Natural killer cell treated with Interleukin-12 subunit alpha and Interleukin-12 subunit beta and Interleukin-15 and Interleukin-18, amount 100 ng/mL, for 72 hours (primary cell): Measurements from ENCODE around the gene ITGB5. TPM values are rescaled to one million over a fixed set of nuclear protein-coding genes. Genes with fewer than 3 reads are reported as not detected.

ENCODE experiments used
- ATAC-seq, 2 donors: fragments of 150-1000 bp; cut with Tn5 transposase in 1 of 2; sonication (Bioruptor Pico), chemical (Tn5 transposase) in 1 of 2; 2 replicates each; pipeline ENCODE4 v1.10.0; 2021
- DNase-seq: peaks from one replicate; pipeline ENCODE4 v3.0.0; 2022; ENCODE audit warnings: low spot score
- H3K27ac Mint-ChIP-seq, 2 donors: 1 replicate in 1 of 2; 2 replicates in 1 of 2; pipeline ENCODE4 v1.8.0; 2022; ENCODE audit warnings: mixed read lengths in 2 of 2, mild to moderate bottlenecking in 1 of 2, moderate library complexity in 1 of 2
- H3K27me3 Mint-ChIP-seq, 2 donors: 1 replicate in 1 of 2; 2 replicates in 1 of 2; pipeline ENCODE4 v1.8.0; 2022; ENCODE audit warnings: mixed read lengths in 2 of 2
- H3K36me3 Mint-ChIP-seq: one replicate; pipeline ENCODE4 v1.8.0; 2022; ENCODE audit warnings: mixed read lengths
- H3K4me1 Mint-ChIP-seq, 2 donors: 1 replicate in 1 of 2; 2 replicates in 1 of 2; pipeline ENCODE4 v1.8.0; 2022; ENCODE audit warnings: low read depth in 2 of 2, mixed read lengths in 2 of 2, mild to moderate bottlenecking in 1 of 2
- H3K4me3 Mint-ChIP-seq: one replicate; pipeline ENCODE4 v1.8.0; 2022; ENCODE audit warnings: mixed read lengths
- H3K9me3 Mint-ChIP-seq: 2 replicates; pipeline ENCODE4 v1.8.0; 2022; ENCODE audit warnings: mixed read lengths
- total RNA-seq, 2 donors: library from RNA; stranded (reverse); gene quantifications; one replicate each; pipeline ENCODE4 v1.2.3, GENCODE V29; 2022

ITGB5 gene
- total RNA-seq, 2 donors from 2014 or later: 0.17 TPM; not detected in 1

GRCh38 chr3:124885466-124886167 lies 1.5 kb downstream of the ITGB5 start:
- DNase-seq (no peak), ATAC-seq (no peak)
- peak overlapping the region; percentile 47 for H3K4me3 Mint-ChIP-seq
- no peaks in the 10 kb centered on the region for H3K36me3 Mint-ChIP-seq
- no peak overlapping the region for H3K27ac Mint-ChIP-seq
- peaks cover 30 to 59% of the 10 kb centered on the region in 2 donors for H3K27me3 Mint-ChIP-seq
- no peaks in the 10 kb centered on the region for H3K9me3 Mint-ChIP-seq
- peaks cover 0 to 5% of the 10 kb centered on the region in 2 donors for H3K4me1 Mint-ChIP-seq

DNA sequence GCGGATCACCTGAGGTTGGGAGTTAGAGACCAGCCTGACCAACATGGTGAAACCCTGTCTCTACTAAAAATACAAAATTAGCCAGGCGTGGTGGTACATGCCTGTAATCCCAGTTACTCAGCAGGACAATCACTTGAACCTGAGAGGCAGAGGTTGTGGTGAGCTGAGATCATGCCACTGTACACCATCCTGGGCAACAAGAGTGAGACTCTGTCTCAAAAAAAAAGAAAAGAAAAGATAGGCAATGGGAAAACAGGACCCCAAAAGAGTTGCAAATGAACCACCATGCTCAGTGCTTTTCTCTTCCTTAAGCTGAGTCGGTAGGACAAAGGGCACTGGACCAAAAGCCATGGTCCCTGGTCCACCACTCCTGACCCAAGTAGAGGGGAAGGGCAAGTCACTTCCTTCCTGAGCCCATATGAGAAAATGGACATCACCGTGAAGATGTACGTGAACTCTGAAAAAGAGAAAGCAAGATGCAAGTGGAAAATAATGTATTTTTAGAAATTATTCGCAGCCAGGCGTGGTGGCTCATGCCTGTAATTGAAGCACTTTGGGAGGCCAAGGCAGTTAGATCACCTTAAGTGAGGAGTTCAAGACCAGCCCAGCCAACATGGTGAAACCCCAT lies 2.6 kb downstream of the ITGB5 start:
- H3K36me3 Mint-ChIP-seq: no peaks in the 10 kb centered on the region

DNA sequence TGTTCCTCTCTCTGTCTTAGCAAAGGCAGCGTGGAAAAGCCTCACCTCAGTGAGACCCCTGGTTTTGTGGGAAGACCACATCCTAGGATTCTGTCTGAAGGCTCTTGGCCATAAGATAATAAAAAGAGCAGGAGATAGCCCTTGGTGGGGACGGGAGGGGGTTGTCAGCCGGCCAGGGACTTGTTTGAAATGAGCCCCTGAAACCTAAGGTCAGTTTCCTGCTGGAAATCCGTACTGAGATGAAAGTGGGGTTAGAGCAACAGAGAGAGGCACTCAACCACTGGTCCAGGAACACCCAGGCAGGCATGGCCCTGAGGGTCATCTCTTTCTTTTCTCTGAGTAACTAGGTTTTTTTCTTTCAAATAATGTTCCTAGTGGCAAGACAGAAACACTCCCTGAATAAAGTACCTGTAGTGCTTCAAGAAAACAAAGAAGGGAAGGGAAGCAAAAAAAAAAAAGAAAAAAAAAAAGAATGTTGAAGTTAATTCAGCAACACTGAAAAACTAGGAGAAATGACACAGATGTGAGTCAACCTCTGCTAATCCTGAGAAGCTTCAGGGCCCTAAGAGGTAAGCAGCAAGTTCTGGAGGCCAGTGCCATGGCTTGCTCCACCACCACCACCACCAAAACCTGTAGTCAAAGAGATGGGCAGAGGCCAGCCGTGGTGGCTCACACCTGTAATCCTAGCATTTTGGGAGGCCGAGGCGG lies 3.2 kb downstream of the ITGB5 start:
- DNase-seq: no peak
- peaks cover 6 to 10% of the 10 kb centered on the region in 2 donors for H3K4me1 Mint-ChIP-seq
- H3K27me3 Mint-ChIP-seq: peaks cover 24 to 56% of the 10 kb centered on the region in 2 donors
- H3K27ac Mint-ChIP-seq: no peak overlapping the region
- H3K36me3 Mint-ChIP-seq: no peaks in the 10 kb centered on the region
- no peak overlapping the region for H3K4me3 Mint-ChIP-seq
- H3K9me3 Mint-ChIP-seq: no peaks in the 10 kb centered on the region
- no peak for ATAC-seq

More for the DNA sequence above, 2.6 kb downstream of the ITGB5 start:
- Mint-ChIP-seq H3K4me1 (peaks cover 0 to 5% of the 10 kb centered on the region in 2 donors), H3K27ac (no peak overlapping the region), H3K27me3 (peaks cover 24 to 56% of the 10 kb centered on the region in 2 donors), H3K4me3 (no peak overlapping the region), H3K9me3 (no peaks in the 10 kb centered on the region)
- DNase-seq (no peak), ATAC-seq (no peak)

GRCh38 chr3:124882816-124883747 lies 4.1 kb downstream of the ITGB5 start:
- ATAC-seq (no peak), DNase-seq (no peak)
- H3K27me3 Mint-ChIP-seq: peaks cover 21 to 52% of the 10 kb centered on the region in 2 donors
- peaks cover 12 to 15% of the 10 kb centered on the region in 2 donors for H3K4me1 Mint-ChIP-seq
- no peaks in the 10 kb centered on the region for H3K9me3 Mint-ChIP-seq
- no peak overlapping the region for H3K27ac Mint-ChIP-seq
- no peak overlapping the region for H3K4me3 Mint-ChIP-seq
- no peaks in the 10 kb centered on the region for H3K36me3 Mint-ChIP-seq

DNA sequence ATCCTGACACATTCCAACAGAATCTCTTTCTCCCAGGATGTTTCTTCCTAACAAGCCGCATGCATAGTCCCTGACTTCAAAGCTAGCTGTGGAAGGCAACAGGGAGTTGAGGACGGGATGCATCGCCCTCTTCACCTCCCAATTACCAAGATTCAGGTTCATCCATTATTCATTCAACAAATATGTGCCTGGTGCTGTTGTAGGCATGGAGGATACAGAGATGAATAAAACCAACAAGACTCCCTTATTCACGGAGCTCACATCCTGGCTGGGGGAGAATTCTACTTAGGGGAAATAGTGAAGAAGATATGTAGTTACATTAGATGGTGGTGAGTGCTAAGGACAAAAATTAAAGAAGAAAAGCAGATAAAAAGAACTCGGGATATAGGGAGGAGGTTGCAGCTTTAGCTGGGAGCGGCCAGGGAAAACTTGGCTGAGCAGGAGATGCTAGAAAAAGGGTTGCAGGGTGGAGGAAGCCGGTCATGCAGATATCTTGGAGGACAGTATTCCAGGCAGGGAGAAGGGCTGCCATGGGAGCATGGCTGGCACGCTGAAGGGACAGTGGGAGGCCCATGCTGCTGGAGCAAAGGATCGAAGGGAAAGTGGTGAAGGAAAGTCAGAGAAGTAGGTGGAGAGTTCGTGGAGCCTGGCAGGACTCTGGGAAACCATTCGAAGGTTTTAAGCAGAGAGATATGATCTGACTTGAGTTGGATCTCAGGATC lies 5.0 kb downstream of the ITGB5 start:
- H3K27me3 Mint-ChIP-seq: peaks cover 21 to 49% of the 10 kb centered on the region in 2 donors
- H3K27ac Mint-ChIP-seq: no peak overlapping the region
- DNase-seq (no peak), ATAC-seq (no peak)
- H3K4me3 Mint-ChIP-seq: no peak overlapping the region
- peaks cover 12 to 15% of the 10 kb centered on the region in 2 donors for H3K4me1 Mint-ChIP-seq
- no peaks in the 10 kb centered on the region for H3K9me3 Mint-ChIP-seq
- no peaks in the 10 kb centered on the region for H3K36me3 Mint-ChIP-seq

DNA sequence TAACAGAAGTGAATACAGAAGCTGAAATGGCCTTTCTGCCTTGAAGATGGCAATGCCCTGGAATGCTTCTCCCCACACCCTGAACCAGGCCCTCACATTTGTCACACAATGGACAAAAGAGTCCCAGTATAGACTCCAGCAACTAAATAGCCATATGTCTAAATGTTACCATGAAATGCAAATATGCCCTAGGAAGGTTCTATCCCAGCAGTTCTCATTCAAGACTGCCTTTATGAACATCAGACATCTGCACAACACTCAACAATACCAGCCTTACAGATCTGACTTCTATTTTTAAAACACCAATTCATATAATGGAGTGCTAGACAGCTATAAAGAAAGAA lies 7.9 kb downstream of the ITGB5 start:
- ATAC-seq (no peak), DNase-seq (no peak)
- Mint-ChIP-seq H3K27me3 (peaks cover 13 to 35% of the 10 kb centered on the region in 2 donors), H3K9me3 (no peaks in the 10 kb centered on the region), H3K4me1 (peaks cover 10 to 12% of the 10 kb centered on the region in 2 donors), H3K36me3 (no peaks in the 10 kb centered on the region), H3K27ac (peak overlapping the region in 1 of 2 donors; percentile 2), H3K4me3 (peak overlapping the region; percentile 4)

DNA sequence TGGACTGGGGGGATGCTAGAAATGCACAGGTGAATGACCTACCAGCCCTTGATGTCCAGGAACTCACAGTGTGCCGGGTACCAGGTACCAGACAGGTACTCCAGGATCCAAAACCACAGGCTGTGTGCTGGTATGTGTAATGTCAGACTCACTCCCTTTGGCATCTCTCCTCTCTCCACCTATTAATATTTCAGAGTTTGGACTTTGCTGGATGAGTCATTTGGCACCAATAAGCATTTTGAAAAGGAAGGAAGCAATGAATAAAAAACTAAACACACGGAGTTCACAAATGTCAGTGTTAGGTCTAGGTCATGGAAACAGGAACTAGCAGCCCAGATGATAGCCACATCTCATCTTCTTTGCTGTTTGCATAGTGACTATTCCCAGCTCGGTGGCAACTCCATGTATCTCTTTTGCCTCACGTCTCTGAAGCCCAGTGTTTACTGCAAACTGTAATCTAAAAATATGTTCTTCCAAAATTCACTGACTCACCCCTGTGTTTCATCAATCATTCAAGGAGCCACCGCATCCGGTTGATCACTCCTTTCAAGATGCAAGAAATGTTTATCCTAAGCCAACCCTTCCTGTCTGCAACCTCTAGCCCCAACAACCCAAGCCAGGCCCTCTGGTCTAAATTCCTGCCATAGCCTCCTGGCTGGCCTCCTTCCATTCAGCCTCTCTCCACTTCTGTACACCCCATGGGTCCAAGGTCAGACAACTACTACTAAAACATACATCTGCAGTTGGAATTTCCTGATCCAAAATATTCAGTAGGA lies 8.4 kb downstream of the ITGB5 start:
- no peaks in the 10 kb centered on the region for H3K36me3 Mint-ChIP-seq
- peaks cover 10 to 12% of the 10 kb centered on the region in 2 donors for H3K4me1 Mint-ChIP-seq
- DNase-seq: no peak
- peak in 1 of 2 donors; percentile 69 for ATAC-seq
- H3K27me3 Mint-ChIP-seq: peaks cover 9 to 29% of the 10 kb centered on the region in 2 donors
- peak overlapping the region in 1 of 2 donors; percentile 2 for H3K27ac Mint-ChIP-seq
- peak overlapping the region; percentile 4 for H3K4me3 Mint-ChIP-seq
- H3K9me3 Mint-ChIP-seq: no peaks in the 10 kb centered on the region

DNA sequence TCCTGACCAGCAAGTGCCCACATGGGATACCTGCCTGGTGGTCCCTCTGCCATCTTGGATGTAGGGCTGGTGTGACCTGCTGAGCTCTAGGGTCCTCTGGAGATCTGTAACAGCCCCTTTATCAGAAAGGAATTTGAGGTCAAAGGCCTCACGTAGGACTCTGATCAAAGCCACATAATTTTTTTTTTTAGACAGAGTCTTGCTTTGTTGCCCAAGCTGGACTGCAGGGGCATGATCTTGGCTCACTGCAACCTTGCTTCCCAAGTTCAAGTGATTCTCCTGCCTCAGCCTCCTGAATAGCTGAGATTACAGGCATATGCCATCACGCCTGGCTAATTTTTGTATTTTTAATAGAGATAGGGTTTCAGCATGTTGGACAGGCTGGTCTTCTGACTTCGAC lies 9.5 kb downstream of the ITGB5 start:
- Mint-ChIP-seq H3K27ac (no peak overlapping the region), H3K4me1 (peaks cover 10 to 12% of the 10 kb centered on the region in 2 donors), H3K36me3 (no peaks in the 10 kb centered on the region), H3K27me3 (peaks cover 9 to 23% of the 10 kb centered on the region in 2 donors), H3K9me3 (no peaks in the 10 kb centered on the region), H3K4me3 (no peak overlapping the region)
- no peak for ATAC-seq
- no peak for DNase-seq

DNA sequence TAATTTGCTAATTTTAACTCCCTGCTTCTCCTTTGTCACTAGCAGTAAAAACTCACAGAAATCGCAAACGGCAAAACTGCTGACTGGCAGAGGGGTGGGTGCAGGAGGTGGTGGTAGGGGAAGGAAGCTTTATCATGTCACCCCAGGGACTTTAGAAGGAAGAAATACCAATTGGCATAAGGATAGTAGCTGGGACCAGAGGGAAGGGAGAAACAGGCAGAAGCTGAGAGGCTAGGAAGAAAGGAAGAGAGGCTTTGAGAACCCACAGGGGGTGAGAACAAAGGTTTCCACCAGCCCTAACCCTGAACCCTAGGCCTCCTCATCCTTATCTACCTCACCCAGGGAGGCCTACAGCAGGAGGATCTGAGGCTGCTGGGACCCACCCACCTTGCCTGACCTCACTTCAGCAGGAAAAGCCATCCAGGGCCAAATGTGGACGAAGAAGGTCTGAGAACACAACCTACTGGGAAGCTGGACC lies 10.7 kb downstream of the ITGB5 start:
- DNase-seq: no peak
- Mint-ChIP-seq H3K9me3 (no peaks in the 10 kb centered on the region), H3K27ac (no peak overlapping the region), H3K4me1 (peaks cover 10 to 12% of the 10 kb centered on the region in 2 donors), H3K4me3 (no peak overlapping the region), H3K36me3 (no peaks in the 10 kb centered on the region), H3K27me3 (peaks cover 6 to 15% of the 10 kb centered on the region in 2 donors)
- no peak for ATAC-seq

DNA sequence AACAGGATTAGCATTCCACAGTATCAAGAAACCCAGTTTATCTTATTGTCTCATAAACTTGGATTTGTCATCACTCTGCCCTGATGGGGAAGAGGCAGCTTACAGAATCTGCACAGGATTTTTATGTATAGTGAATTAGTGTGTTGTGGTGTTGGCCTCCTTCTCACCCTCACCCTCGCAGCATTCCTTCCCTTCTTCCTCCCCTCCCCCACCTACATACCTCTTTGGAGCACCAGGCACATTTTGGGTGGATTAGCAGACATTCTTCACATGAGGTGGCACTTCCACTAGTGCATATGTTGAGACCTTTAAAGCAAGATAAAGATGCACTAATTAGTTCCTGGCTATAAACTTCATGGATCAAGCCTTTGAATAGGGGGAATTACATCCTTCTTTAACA lies 13.9 kb downstream of the ITGB5 start:
- Mint-ChIP-seq H3K27me3 (peaks cover 9 to 16% of the 10 kb centered on the region in 2 donors), H3K4me1 (no peaks in the 10 kb centered on the region), H3K27ac (no peak overlapping the region), H3K36me3 (no peaks in the 10 kb centered on the region), H3K9me3 (no peaks in the 10 kb centered on the region), H3K4me3 (no peak overlapping the region)
- ATAC-seq (no peak), DNase-seq (no peak)

- H3K36me3 Mint-ChIP-seq: no peaks in the 10 kb centered on the region
- no peaks in the 10 kb centered on the region for H3K9me3 Mint-ChIP-seq
- no peak for ATAC-seq
- H3K4me1 Mint-ChIP-seq: no peaks in the 10 kb centered on the region
- no peak overlapping the region for H3K4me3 Mint-ChIP-seq
- no peak for DNase-seq
- H3K27ac Mint-ChIP-seq: no peak overlapping the region
- peaks cover 20 to 32% of the 10 kb centered on the region in 2 donors for H3K27me3 Mint-ChIP-seq
Measured at GRCh38 chr3:124867511-124867910, 19.7 kb downstream of the ITGB5 start.

DNA sequence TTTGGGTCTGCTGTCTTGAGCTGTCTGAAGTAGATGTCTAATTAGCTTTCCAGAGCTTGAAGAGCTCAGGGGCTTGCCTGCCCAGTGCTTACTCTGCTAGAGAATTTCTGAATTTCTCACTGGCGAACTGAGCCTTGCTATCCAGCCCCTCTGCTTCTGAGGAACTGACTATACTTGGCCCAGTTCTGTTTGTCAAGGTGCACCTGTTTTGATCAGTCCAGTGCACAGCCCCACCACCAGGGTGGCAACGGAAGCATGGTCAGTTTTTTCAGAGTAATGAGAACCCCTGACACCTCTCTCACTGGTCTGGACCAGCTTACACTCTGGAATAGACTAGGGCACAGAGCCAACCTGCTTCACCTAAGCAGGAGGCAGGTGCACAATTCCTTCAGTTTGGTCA lies 25.2 kb downstream of the ITGB5 start:
- Mint-ChIP-seq H3K27me3 (peaks cover 10% of the 10 kb centered on the region in 2 donors), H3K4me3 (no peak overlapping the region), H3K27ac (no peak overlapping the region), H3K9me3 (no peaks in the 10 kb centered on the region), H3K4me1 (no peaks in the 10 kb centered on the region), H3K36me3 (no peaks in the 10 kb centered on the region)
- DNase-seq (no peak), ATAC-seq (peak in 1 of 2 donors; percentile 28)
